T47D (cell line): ENCODE measurements around the gene RAB6C.
A peak's percentile ranks its signal among the peaks of the same experiment; 100 is the strongest.
"Not testable (repeated sequence)": the region's sequence is repeated elsewhere in the genome, so short reads cannot be mapped to it uniquely, and the experiment has no call there.

Experiments
- DNase-seq, 2 experiments: peaks; one replicate each; pipeline versions ENCODE4 v3.0.0 to v3.0.0-alpha.2; 2011 to 2012; ENCODE audit warnings: low read depth in 1 of 2, low spot score in 1 of 2
- JUND ChIP-seq: IDR thresholded peaks from 2 replicates; pipeline ENCODE4 v1.6.1; 2012; ENCODE audit warnings: low read depth
- in situ Hi-C: cut with HindIII; loops from 2 replicates; pipeline ENCODE4 v1.10.0; 2016; ENCODE audit warnings: low sequenced_read_pairs, low pct_unique_long_range_greater_than_20kb

The RAB6C gene

DNA sequence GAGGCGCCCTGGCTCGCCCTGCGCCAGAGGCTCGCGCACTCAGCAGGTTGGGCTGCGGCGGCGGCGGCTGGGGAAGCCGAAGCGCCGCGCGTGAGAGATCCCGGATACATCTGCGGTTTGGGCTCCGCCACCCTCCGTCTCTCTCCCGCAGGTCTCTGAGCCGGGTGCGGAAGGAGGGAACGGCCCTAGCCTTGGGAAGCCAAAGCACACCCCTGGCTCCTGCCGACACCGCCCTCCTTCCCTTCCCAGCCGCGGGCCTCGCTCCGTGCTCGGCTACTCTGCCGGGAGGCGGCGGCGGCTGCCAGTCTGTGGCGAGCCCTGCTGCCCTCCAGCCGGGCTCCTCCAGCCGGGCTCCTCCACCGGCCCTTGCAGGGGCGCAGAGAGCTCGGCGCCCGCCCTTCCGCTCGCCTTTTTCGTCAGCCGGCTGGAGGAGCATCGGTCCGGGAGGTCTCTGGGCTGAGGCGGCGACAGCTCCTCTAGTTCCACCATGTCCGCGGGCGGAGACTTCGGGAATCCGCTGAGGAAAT lies at the start of gene RAB6C:
Gene RAB6C, plus strand, starts transcription at position 38 of the 527 bp plus-strand sequence. Its CDS starts 450 bp downstream, at position 488.
- peak in 1 of 2 experiments; percentile 50 for DNase-seq

DNA sequence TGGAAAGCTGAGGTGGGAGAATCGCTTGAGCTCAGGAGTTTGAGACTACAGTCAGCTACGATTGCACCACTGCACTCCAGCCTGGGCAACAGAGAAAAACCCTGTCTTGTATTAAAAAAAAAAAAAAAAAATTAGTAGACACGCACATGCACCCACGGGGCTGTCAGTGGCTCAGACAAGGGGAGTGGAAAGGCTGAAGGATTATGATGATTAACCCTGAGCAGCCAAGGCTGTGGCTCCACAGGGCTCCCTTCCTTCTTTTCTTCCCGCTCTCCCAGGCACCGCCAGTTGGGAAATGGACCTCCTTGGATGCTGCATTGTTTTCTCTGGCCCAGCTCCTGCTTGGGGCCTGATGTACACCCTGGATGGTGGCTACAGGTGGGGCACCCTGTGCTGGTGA lies 49.0 kb upstream of the RAB6C start:
- no peak for DNase-seq
- in situ Hi-C loops, result no loop called here
- TF ChIP-seq JUND, result no peak

More for the DNA sequence above, at the start of gene RAB6C:
- in situ Hi-C loops, result not testable (repeated sequence)

DNA sequence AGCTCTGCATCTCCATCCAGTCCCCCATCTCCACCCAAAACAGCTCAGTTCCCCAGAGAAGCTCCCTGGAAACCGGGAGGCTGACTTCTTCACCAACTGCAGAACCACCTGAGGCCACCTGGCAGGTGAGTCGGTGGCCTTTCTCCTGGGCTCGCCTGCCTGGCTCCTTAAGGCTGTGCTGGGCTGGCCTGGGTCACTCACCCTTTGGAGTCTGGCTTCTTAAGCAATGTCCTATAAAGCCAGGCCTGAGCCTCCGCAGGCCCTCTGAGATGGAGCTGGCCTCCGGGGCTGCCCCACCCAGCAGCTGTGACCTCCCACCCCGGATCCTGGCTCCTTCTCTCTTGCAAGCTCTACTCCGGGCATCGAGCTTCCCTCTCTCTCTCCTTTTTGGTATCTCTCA lies 46.1 kb upstream of the RAB6C start:
- DNase-seq, in situ Hi-C loops: not testable (repeated sequence)

DNA sequence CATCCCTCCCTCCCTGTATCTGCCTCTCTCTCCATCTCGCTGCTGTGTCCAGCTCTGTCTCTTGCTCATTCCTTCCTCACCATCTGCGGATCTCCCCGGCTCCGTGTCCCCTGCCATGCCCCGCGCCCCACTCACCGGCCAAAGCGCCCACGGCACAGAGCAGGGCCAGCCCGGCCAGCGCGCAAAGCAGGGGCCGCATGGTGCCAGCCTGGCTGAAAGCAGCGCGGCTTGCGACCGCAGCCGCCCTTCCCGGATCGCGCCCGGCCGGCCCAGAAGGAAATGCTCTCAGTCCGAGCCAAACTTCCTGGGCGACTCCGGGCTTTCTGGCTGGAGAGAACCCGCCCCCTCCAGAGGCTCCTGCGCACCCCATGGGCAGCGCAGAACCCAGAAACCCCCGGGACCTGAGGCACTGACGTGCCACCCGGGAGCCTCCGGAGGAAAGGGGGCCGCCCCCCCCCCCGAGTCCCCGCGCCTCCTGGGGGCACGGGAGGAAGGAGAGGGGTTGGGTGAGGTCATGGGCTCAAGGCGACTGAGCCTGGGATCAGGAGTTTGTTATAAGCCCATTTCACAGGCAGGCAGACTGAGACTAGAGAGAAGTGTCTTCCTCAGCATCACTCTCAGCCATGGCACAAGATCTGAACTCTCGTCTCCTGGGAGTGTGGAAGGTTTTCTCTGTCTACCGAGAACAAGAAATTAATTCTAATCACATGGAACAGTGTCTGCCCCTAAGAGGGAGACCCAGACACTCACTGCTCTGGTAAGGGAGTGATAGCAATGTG lies 45.2 kb upstream of the RAB6C start:
- no peak for TF ChIP-seq JUND
- DNase-seq, result no peak
- in situ Hi-C loops, result no loop called here

DNA sequence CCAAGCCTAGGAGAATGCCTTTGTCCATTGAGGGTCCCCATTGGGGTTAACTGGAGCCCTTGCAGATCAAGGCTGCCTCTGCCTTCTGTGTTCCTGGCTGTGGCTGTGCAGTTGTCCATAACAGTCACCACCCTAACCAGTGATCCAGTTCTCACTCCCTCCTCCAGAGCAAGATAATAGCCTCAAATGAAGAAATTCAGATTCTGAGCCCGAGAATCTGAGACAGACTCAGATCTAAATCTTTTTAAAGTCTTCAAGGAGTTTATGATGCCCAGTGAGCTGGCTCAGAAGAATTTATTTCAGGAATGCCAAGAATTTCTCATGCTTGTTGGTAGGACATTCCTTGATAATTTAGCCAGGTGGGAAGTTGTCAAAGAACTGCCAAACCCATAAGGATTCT lies 44.3 kb upstream of the RAB6C start:
- TF ChIP-seq JUND, result no peak
- peak in 1 of 2 experiments; percentile 70 for DNase-seq
- in situ Hi-C loops, result no loop called here

DNA sequence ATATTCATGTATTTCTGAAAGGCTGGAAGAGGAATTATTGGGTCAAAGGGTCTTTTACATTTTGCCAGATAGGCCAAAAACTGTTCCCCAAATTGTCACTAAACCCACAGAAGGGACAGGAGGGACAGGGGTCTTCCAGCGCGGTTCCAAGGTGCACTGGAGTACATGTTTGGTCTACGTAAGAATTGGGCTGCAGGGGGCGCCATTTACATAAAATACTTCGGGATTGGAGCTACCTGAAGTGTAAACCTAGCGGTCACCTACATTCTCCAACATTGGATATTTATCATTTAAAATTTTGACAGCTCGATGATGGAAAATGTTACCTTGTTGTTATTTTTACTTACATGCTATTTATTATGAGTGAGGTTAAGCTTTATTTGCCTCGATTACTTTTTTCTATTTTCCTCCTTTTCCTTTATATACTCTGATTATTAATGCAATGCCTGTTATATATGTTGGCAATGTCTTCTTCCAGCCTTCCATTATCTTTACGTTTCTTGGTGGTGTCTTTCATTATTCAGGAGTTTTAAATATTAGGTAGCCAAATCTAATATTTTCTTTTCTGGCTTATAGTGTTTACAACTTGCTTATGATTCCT lies 43.0 kb upstream of the RAB6C start:
- no peak for DNase-seq
- in situ Hi-C loops, result no loop called here
- no peak for TF ChIP-seq JUND

DNA sequence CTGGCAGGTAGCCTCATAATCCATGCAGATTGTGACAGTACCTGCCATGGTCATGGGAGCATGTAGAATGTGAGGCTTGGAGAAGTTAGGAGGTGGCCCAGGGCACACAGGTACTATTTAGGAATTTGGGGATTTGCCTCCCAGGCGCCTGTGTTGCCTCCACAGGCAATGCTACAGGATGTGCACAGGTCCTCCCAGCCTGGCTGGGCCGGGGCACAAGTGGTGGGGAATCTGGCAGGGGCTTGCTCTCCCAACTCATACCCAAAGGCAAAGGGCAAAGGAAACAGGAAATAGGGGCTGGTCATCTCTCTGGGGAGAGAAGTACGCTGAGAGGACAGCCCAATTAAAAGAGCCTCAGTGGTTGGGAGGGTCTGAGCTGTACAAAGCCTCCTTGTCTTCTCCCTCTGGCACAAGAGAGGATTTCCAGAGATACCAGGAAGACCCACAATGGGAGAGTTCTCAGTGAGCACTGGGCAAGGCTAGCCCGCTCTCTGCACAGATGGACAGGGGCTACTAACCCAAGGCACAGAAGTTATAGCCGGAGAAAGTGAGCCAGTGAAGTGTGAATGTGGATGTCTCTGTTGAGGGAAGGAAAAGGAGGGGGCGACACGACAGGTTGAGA lies 40.5 kb upstream of the RAB6C start:
- DNase-seq, in situ Hi-C loops: not testable (repeated sequence)

DNA sequence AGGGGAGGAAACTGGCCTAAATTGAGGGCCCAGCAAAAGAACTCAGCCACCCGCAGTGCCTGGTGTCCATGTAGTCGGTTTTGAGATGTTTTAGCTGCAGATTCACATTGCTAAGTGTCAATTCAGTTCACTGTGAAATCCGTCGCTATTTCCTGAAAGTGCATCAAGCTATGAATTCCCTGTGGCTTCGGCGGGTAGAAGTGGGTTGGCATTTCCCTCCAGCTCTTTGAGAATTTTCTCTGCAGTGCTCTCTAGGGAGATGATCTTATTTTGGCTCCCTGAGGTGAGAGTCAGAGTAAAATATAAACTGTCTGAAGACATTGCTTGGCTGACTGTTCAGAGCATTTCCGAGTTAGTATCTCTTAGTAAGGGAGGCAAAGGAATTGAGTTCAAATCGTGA lies 36.0 kb upstream of the RAB6C start:
- in situ Hi-C loops, DNase-seq: not testable (repeated sequence)

DNA sequence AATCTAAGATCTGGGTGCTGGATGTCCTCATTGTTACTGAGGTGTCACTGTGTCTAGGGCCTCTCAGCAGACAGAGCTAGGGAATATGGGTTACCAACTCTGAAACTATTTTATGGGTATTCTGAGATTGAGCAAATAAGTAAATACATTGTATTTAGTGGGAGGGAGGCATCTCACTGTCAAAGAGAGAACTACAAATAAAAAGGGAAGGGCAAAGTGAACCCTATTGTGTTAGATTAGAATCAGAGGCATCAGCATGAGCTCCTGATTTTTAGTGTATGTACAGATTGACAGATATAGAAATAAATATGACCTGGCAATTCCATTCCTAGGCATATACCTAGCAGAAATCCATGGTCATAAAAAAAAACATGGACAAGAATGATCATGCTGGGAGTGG lies 33.9 kb upstream of the RAB6C start:
- peak in 1 of 2 experiments; percentile 77 for DNase-seq
- TF ChIP-seq JUND, result peak; percentile 76; the same call in 1 of the 2 replicates
- in situ Hi-C loops, result no loop called here

DNA sequence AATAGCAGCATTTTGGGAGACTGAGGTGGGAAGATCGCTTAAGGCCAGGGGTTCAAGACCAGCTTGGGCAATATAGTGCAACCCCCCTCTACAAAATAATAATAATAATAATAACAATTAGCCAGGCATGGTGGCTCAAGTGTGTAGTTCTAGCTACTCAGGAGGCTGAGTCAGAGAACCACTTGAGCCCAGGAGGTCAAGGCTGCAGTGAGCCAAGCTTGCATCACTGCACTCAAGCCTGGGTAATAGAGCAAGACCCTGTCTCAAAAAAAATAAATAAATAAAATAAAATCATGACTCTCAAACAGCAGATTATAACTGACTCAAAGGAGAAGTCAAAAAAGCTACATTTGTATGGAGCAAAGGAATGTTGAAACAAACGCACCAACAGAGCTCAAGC lies 31.8 kb upstream of the RAB6C start:
- in situ Hi-C loops, DNase-seq: not testable (repeated sequence)

DNA sequence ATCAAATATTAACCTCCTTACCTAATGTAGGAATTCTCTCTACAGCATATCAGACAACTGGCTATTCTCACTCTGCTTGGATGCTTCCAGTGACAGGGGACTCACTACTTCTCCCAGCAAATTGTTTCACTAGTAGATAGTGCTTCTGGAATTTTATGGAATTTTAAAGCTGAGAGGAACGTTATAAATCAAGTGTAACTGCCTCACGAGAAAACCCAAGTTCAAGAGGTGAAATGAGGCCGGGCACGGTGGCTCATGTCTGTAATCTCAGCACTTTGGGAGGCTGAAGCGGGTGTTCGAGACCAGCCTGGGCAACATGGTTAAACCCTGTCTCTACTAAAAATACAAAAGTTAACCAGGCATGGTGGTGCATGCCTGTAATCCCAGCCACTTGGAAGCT lies 23.3 kb upstream of the RAB6C start:
- DNase-seq, in situ Hi-C loops: not testable (repeated sequence)

DNA sequence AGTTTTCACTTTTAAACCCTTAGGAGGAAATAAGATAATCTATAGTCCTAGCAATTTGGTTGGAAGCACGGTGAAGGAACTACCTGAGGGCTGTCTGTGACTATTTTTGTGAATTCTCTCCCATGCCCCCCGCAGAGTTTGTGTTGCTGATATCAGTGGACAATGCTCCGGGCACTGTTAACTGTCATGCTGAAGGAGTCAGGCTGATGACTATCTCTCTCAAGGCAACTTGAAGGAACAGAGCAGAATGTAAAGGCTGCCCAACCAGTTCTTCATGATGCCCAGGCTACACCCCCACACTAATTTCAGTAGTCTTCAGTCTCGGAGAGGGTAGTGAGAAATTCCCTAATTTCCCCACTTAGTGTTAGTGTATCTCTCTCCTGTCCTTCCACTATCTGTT lies 21.6 kb upstream of the RAB6C start:
- DNase-seq, result peak in 1 of 2 experiments; percentile 89
- TF ChIP-seq JUND, result no peak
- in situ Hi-C loops, result no loop called here

DNA sequence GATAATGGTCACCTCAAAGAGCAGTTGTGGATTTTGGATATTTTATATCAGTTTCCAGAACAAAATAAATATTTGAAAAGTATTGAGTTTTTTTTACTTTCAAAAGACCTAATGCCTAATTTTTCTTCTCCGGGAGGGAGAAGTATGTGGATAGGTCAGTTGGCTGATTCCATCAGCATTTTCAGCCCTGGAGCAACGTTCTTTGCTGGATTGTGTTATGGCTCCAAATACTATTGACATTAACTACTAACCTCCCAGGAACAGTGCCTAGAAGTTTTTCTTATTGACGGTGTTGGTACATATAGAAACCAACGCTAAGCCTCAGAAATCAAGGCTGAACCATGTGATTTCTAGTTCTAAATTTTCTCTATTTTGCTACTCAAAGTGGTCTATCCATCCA lies 20.7 kb upstream of the RAB6C start:
- in situ Hi-C loops, result not testable (repeated sequence)
- peak in 1 of 2 experiments; percentile 88 for DNase-seq

DNA sequence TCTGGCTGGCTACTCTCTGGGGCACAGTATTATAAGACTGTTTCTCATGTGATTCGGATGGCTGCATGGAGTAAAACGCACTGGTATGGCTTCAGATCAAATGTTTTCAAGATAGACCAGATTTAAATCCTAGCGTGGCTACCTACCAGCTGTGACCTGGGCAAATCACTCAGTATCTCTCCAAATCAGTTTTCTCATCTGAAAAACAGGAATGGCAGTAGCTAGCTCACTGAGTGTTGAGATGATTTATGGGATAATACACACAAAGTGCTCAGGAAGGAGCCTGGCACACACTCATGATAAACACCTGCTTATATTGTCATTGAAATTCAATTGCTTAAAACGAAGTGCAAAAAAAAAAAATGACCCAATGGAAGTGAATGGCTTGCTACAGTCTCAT lies 10.9 kb upstream of the RAB6C start:
- peak in 1 of 2 experiments; percentile 68 for DNase-seq
- in situ Hi-C loops, result not testable (repeated sequence)
